GM04504 (cell line): ENCODE measurements around the gene CYB5R3.
A peak's percentile ranks its signal among the peaks of the same experiment; 100 is the strongest.

ENCODE experiments used
- DNase-seq: peaks from one replicate; pipeline ENCODE4 v3.0.0-alpha.2; 2012; ENCODE audit warnings: low read depth

The CYB5R3 gene

DNA sequence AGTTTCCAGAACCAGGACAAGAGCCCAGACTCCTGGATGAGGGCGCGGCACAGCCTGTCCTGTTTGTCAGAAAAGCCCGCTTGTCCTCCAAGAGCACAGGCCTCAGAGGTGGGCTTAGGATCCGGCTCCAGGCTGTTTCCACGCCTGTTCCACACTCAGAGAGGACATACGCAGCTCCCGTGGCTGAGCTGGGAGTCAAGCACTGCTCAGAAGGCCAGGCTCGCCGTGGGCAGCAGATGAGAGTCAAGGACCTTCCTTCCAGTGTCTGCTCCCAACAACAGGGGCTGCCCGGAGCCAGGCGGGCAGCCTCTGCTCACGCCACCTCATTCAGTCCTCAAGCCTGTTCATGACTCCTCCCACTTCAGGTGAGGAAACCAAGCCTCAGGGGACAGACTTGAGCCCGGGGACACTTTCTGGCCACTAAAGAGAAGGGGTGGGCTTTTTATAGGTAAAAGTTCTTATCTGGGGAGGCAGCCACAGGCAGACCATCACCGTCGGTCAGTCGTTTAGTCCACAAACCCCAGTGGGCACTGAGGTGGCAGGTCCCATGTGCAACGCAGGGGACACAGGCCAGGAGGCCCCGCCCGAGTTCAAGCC lies 3.8 kb downstream of the CYB5R3 start:
- DNase-seq: no peak

DNA sequence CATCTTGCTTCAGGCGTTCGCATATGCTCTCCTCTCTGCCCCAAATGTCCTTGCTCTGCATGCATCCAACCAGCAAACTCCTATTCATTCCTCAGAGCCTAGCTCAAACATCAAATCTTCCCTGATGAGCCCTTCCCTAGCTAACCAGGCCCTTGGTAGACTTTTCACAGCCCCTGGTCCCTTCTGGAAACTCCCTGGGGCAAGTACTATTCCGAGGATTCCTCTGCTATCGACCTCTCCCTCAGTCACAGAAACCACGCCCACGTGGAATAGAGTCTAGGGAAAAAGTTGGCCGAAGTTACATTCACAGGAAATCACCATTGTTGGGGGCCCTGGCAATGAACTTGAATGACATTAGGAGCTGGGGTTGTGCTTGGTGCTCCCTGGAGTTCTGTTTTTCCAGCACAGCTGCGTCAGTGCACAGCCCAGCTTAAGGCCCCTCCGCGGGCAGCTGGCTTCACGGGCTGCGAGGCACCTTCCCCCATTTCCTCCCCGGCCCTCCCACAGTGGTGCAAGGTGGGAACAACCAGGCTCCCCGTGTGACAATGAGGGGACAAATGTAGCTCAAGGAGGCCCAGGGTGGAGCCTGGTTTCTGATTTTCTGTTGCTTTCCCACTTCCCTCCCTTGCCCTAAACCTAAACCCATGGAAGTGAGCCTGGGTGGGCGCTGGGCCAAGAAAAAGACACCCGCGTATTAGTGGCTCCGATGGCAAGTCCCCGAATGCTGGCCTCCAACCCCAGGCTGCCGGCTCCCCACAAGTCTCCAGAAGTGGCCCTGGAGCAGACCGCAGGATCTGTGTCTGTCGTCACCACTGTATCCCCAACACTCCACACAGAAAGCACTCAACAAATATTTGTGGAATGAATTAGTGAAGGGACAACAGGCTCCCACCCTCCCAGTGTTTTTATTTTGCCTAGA lies 4.5 kb downstream of the CYB5R3 start:
- DNase-seq: no peak

DNA sequence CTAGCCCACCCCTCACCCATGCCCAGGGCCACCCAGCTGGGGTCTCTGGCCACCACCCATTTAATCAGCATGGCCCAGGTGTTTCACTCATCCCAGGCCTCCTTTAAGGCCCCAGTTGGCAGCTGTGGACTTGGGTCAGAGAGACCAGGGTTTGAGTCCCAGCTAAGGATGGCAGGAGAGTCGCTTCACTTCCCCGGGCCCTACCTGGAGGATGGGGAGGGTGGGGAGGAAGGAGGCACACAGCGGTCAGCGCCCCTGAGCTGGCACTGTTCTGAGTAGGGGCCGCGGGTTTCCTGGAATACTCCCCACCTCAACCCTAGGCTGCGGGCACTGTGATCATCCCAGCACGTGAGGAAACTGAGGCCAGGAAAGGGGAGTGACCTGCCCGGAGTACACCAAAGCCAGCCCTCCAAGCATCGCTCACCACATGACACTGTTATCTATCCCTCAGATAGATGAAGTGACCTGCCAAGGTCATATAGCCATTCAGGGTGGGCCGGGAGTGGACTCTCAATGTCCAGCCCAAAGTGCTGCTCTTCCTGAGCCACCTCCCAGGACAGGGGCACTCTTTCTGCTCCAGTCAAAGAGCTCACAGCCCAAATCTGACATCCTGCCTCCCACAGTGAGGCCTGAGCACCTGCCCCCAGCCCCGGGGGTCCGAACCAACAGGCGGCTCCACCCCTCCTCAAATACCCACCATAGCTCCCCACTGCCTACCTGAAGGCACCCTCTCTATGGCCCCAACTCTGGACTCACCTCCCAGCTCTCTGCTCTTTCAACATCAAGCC lies 5.4 kb downstream of the CYB5R3 start:
- no peak for DNase-seq

DNA sequence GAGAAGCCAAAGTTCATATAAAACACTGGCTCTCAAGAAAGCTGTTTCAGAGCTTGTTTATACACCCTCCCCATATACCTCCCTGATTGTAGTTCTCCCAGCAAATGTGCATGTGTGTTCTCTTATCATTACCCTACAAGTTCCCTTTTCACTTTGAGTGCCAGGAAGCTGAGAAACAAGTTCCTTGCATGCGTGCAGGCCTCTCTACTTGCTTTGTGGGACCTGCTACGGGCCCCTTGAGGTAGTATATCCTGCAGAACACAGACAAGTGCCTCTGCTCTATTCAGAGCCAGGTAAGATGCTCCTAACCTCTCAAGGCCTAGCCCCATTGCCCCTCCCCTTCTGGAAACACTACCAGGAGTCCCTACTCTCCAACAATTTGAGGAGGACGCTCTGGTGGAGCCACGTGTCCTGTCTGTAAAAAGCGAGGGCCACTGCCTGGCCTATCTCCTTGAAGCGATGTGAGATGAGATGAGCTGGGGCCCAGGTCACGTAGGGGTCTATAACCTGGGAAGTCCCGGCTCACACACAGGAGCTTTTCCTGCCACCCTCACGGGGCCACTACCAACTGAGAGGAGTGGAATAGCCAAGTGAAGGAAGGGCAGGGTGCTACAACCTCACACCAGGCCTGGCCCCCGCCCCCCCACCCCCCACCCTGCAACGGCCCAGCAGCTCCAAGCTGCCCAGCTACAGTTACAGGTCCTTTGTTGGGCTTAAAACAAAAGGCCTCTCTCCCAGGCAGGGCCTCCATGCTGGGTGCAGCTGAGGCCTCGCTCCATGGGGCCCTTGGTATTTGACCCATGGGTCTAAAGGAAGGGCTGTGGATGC lies 6.2 kb downstream of the CYB5R3 start:
- DNase-seq: no peak

DNA sequence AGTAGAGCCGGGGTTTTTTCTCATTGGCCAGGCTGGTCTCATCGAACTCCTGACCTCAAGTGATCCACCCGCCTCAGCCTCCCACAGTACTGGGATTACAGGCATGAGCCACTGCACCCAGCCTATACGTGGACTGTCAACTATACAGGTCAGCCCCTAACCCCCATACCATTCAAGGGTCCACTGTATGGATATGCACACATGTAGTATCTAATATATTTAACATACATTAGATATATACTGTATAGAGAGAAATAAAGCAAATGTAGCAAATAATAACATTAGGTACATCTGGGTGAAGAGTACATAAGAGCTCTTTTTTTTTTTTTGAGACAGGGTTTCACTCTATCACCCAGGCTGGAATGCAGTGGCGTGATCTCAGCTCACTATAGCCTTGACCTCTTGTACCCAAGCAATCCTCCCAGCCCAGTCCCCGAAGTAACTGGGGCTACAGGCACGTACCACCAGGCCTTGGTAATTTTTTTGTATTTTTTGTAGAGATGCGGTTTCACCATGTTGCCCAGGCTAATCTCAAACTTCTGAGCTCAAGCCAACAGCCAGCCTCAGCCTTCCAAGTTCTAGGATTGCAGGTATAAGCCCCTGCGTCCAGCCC lies 7.3 kb downstream of the CYB5R3 start:
- no peak for DNase-seq

DNA sequence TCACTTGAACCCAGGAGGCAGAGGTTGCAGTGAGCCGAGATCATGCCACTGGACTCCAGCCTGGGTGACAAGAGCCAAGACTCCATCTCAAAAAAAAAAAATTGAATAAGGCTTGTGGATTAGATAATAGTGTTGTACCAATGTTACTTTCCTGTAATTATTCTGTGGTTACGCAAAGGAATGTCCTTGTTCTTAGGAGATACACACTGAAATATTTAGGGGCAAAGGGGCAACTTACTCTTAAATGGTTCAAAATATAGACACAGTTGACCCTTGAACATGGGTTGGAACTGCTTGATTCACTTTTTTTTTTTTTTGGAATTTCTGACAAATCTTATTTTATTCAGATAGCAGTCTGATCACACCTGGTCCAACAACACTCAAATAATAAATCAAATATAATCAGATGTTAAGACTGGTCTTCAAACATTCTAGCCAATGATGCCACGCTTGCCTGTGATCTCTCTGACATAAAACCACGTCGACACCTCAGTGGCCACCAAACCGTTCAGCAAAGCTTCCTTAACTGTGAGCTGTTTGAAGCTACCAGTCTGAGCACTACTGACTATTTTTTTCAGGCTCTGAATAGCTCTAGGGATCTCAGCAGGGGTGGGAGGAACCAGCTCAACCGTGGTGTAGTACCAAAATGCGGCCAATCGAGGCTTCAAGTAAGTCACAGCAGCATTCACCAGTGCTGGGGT lies 9.5 kb downstream of the CYB5R3 start:
- DNase-seq: no peak

DNA sequence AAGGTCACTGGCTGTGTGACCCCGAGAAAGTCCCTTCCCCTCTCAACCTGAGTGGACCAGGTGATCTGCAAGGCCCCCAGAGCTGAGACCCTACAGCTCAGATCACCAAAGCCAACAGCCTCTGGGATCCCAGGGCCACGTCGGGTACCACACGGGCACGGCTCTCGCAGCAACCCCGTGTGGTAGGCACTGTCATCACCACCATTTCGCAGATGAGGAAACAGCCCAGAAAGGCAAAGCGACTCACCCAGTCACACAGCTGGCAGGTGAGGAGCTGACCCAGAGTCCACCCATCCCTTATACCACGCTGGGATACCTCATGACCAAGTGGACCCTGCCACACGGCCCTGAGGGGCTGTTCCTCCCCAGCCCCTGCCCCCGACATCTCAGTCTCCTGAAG lies 11.6 kb downstream of the CYB5R3 start:
- no peak for DNase-seq

DNA sequence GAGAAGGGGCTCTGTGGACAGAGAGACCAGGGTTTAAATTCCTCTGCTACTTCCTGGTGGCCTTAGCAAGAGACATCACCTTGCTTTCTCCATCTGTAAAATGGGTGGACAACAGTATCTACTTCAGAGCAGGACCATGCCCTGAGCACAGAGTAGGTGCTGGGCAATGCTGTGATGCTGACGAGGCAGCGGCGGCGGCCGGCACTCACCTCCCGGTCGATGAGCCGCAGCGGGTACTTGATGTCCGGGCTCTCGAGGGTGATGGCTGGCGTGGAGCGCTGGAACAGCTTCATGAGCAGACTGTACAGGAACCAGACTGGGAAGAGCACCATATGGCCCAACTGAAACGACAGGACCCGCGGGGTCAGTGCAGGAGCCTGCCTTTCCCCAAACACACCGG lies 12.7 kb downstream of the CYB5R3 start:
- DNase-seq: no peak

DNA sequence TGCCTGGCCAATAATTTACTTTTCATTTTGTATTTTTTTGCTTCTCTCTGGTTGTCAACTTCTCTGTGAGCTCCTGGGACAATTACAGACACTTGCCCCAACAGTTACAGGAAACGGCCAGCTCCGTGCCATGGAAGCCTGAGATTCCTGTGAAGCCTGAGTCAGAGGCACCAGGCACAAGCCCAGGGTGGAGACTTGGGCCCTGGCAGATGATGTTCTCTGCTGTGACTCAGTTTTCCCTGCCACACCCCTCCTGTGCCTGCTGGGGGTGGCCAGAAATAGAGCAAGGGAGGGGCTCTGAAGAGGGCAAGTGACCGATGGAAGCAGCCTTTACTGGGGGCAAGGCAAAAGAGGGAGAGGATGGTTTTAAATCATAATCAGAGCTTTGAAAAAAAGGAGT lies 13.7 kb downstream of the CYB5R3 start:
- DNase-seq: peak; percentile 89

DNA sequence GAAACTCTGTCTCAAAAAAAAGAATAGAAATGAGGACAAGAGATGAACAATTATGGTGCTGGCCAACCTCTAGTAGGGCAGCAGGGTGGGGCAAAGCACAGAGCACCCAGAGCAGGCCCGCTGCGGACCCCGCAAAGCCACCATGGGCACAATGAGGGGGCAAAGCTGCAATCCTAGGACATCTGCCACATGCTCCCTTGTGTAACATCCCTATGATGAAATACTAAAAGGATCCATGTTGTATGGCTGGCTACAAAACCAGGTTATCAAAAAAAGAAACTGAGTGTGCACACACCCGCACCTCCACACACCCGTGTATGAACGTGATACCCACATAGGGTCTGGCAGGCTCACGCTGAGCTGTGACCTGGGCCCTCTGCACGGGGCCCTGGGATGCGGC lies 16.2 kb downstream of the CYB5R3 start:
- DNase-seq: no peak

DNA sequence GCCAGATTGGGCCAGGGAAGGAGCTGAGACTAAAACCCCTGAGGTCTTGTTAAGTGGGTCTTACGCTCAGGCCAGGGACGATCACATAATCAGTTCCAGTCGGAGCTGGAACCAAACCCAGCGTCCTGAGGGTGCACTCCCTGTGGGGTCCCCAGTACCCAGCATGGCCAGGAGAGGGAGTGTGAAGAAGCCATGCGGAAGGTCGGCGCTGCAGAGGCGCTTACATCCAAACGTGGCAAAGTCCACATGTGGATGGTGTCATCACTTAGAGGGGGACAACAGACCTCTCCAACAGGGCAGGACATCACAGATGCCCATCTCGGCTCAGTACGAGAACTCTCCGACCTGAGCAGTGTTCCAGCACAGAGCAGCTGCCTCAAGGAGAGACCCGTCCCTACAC lies 17.1 kb downstream of the CYB5R3 start:
- no peak for DNase-seq

DNA sequence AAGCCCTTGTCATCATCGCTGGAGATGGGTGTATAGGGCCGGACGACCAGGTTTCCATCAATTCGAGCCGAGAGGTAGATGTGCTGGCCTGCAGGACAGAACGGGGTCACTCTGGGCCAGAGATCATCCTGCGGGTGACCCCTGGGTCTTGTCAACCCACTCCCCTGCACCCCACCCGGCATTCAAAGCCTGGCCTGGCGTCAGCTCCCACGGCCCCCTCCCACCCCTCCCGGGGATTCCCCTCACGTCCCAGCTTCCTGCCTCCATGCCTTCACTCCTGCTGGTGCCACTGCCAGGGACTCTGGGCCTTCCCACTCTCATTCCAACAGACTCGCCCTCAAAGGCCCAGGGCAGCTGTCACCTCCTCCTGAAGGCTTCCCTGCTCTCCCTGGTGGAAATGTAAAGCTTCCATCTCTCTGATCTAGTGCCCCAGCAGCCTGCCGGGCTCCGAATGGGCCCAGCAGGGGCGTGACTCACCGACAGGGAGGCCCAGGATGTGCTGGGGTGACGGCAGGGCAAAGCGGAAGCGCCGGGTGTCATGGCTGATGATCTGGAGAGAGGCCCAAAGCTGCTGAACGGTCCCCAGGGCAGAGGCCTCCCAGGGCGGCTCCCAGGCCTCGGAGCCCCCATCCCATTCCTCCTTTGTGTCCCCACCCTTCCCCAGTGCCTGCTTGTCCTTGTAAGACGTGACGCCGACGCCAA lies 18.1 kb downstream of the CYB5R3 start:
- no peak for DNase-seq

DNA sequence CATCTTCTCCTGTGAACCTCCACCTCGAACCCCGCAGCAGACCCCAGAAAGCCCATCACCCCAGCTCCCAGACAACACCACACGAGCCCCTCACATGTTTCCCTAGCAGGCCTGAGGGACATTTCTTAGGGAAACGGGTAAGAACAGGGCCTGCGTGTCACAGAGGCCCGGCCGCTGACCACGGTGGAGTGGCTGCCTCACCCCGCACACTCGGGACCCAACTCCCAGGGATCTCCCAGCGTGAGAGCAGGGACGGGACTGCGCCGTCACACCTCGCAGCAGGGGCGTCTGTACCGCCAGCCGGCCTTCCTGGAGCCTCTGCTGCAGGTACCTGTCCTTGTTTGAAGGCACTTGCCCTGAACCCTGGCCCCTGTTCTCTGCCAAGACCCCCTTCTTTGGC lies 19.0 kb downstream of the CYB5R3 start:
- no peak for DNase-seq

DNA sequence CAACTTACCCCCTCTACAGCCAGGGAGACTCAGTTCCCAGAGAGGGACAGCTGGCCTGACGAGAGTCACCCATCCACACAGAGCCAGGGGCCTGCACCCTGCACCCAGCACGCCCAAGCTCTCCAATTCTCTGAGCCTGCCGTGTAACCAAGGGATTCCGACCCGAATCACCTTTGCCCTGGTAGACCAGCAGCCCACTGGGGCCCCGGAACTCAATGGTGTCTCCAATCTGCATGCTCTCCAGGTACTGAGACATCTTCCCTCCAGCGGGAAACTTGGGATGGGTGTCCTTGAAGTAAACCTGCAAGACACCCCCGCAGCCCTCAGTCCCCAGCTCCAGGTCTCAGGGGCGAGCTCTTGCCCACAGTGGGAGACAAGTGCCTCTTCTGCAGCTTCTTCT lies 21.2 kb downstream of the CYB5R3 start:
- no peak for DNase-seq

DNA sequence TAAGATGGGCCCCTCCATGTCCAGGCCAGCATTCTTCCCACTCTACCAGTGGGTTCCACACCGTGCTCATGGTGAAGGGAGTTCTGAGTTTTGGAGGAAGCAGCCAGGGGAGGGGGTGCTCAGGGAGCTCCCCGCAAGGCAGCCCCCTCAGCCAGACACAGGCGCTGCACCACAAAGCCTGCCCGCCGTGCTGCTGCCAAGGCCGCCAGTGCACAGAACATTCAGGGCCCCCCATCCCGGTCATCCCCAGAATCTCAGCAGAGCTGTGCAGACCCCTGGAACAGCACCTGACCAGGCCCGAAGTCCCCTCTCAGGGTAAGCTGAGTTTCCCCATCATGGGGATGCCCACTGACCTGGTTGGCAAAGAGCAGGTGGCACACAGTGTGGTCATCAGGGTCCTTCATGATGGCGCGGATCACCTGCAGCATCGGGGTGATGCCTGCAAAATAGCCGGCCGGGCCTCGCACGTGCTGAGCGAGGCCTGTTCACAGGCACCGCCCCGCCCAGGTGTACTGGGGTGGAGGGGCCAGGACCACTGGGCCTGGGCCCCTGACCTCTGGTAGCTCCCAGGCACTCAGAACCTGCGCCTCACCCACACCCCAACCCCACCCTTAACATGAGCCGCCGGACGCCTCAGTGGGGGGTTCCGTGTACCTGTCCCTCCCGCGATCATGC lies 22.1 kb downstream of the CYB5R3 start:
- DNase-seq: no peak

DNA sequence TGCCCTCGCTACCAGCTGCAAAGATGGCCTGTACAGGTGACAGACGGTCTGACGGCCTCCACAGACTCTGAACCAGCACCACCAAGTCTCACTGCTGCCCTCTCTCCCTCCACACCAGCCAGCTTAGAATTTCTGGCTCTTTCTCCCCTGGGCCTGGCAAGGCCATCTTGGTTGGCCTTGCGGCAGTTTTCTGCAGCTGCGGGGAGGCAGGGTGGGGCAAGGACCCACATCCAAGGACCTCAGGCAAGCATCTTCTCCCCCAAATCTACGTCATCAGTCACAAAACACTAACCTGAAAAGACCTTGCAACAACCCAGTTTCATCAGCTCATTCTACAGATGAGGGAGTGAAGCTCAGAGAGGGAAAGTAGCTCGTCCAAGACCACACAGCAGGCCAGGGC lies 22.8 kb downstream of the CYB5R3 start:
- no peak for DNase-seq

DNA sequence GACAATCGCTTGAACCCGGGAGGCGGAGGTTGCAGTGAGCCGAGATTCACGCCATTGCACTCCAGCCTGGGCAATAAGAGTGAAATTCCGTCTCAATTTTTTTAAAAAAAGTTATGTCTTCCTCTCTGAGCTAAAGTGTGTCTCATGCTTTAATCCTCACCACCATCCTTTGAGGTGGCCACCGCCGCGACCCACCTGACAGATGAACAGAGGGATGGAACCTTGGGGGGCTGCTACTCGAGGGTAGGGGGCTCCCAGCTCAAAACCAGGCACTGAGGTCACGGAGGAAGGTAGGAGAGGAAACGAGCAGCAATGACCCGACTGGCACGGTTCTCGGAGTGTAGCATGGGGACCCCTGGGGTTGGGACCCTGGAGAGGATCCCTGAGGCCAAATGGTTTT lies 23.8 kb downstream of the CYB5R3 start:
- DNase-seq: no peak

DNA sequence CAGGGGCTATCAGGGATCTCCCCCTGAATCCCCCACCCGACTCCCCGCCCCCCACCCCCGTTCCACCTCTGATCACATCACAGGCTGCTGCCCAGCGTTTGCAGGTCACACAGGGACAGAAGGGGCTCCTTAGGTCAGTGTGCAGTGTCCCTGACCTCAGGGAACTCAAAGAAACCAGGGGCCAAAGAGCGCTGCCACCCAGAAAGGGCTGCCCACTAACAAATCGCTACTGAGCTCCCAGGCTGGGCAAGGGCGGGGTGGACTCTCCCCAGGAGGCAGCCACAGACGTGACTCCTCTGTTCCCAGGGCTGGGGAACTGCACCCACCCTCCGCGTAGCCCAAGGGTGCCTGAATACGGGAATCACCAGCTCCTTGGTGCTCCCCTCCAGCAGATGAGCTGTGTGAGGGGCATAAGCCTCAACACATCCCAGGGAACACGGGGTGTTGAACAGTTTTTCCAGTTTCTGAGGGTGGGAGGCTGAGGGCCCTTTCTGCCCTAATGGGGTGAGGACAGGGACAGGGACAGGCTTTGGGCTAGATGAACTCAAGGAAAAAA lies 24.6 kb downstream of the CYB5R3 start:
- no peak for DNase-seq

DNA sequence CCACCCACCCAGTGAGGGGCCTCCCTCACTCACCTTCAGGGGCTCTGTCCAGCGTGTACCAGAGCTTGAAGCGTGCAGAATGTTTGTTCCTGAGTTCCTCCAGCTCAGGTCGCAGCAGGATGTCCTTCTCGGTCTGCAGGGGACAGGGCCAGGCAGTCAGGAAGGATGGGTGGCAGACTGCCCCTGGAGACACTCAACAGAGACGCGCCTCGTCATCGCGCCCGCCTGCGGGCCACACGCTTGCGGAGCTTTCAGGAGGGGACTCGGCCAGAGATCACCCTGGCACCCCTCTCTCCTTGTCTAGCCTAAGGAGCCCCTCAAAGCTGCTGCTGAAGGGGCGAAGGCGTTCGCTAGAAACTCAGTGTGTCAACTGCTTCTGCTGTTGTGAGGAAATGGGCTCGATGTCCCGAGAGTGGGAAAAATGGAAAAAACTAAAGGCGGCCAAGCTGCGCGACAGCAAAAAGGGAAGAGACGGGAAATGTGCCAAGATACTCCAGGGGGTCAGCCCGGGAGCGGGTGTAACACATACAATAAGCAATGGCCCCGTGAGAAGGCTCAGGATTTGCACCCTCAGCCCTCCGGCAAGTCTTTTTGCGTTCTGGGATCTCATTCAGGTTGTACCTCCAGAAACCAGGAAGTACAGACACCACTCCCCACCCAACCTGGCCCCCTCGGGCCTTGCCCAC lies 25.3 kb downstream of the CYB5R3 start:
- no peak for DNase-seq
